Measurements from ENCODE around the gene TMEM145. TPM values are rescaled to one million over a fixed set of nuclear protein-coding genes. Genes with fewer than 3 reads are reported as not detected.

TMEM145 gene
- total and polyA plus RNA-seq, 9 of the 15 experiments (the other 6 are each of a cell fraction or from before 2014, with no cell fraction given), result 0.80 to 5.5 (median 1.9) TPM; not detected in 3

- no peaks in the 10 kb centered on the region for H3K9me1 ChIP-seq (ENCODE audit: control insufficient read depth, insufficient read depth, low read length)
- H3K9ac ChIP-seq (ENCODE audit: insufficient read depth in 1 of 2, low read depth in 2 of 2, low read length in 2 of 2), result no peak overlapping the region; a peak in 1 of 4 replicates
- TF ChIP-seq MIER1 (IDR thresholded peaks at IDR 0.05; ENCODE audit: low read depth), result no peak
- TF ChIP-seq ZNF384 (IDR thresholded peaks at IDR 0.05; ENCODE audit: low read depth, low read length), result no peak
- no peak for TF ChIP-seq ARID3A (IDR thresholded peaks at IDR 0.05; ENCODE audit: borderline replicate concordance, low read depth, low read length)
- TF ChIP-seq SFPQ (IDR thresholded peaks at IDR 0.05; ENCODE audit: low read depth, low read length), result no peak
- TF ChIP-seq CEBPZ (IDR thresholded peaks at IDR 0.05; ENCODE audit: borderline replicate concordance, low read depth, low read length), result no peak
- no peak for TF ChIP-seq SOX6 (IDR thresholded peaks at IDR 0.05)
- TF ChIP-seq GTF2E2 (tag; IDR thresholded peaks at IDR 0.05), result no peak
- TF ChIP-seq ELF4 (CRISPR knock-in tag; IDR thresholded peaks at IDR 0.05), result no peak
- no peak for TF ChIP-seq CHD1 (IDR thresholded peaks at IDR 0.05; ENCODE audit: low read length)
- TF ChIP-seq ZNF830 (CRISPR knock-in tag; IDR thresholded peaks at IDR 0.05), result no peak
- in situ Hi-C loops (cut with MboI) (no loop called here), intact Hi-C loops (cut with micrococcal nuclease) (no loop called here)
- H2AFZ ChIP-seq (ENCODE audit: low read depth, low read length), result no peak overlapping the region
- H3K9me3 ChIP-seq (replicated peaks; ENCODE audit: control insufficient read depth, insufficient read depth, low read depth, low read length), result no peaks in the 10 kb centered on the region
- H3K4me2 ChIP-seq (ENCODE audit: insufficient read depth, low read length), result no peak overlapping the region
- peaks cover 4% of the 10 kb centered on the region; the same call in 1 of the 3 replicates for H3K36me3 ChIP-seq (ENCODE audit: control insufficient read depth, insufficient read depth, low read length)
- DNase-seq (ENCODE audit: extremely low read depth in 1 of 4, low spot score in 3 of 4) (no peak), ATAC-seq (no peak), FAIRE-seq (no peak)
- H3K4me3 ChIP-seq, result no peak overlapping the region
- no peak overlapping the region for H3K27ac ChIP-seq (ENCODE audit: extremely low read depth, low read depth, low read length)
- H3K4me1 ChIP-seq (replicated peaks in 1 of 2; ENCODE audit: control insufficient read depth in 2 of 2, insufficient read depth in 2 of 2, low read length in 2 of 2), result peaks cover 0 to 32% of the 10 kb centered on the region in 2 experiments; a peak in 2 of 5 replicates
- H3K79me2 ChIP-seq (ENCODE audit: control insufficient read depth, insufficient read depth, low read length), result no peaks in the 10 kb centered on the region
- no peaks in the 10 kb centered on the region for H3K27me3 ChIP-seq (ENCODE audit: control insufficient read depth in 2 of 2, insufficient read depth in 2 of 2, low read length in 2 of 2)
- WGBS (ENCODE audit: insufficient coverage, low coverage, missing lambda C conversion rate), result 85% methylated on average over 11 of the region's 15 CpGs
- BruUV-seq (replicated peaks), result no TSS peak
- POLR2A ChIA-PET, result no interaction called here
- H4K20me1 ChIP-seq (replicated peaks; ENCODE audit: control insufficient read depth, insufficient read depth, low read length), result no peaks in the 10 kb centered on the region
- CTCF ChIA-PET (ENCODE audit: low intra/inter-chr PET ratio), result no interaction called here
These were observed 43.6 kb downstream of the TMEM145 start for GRCh38 chr19:42356686-42357085.

All from K562 (cell line).